ENCODE measurements around the gene MAMDC4. TPM values are rescaled to one million over a fixed set of nuclear protein-coding genes. Genes with fewer than 3 reads are reported as not detected.

MAMDC4 gene
- total and polyA plus RNA-seq, 2 of the 8 experiments (the other 6 are each of a cell fraction or from before 2014, with no cell fraction given), result 3.1 to 4.5 TPM

DNA sequence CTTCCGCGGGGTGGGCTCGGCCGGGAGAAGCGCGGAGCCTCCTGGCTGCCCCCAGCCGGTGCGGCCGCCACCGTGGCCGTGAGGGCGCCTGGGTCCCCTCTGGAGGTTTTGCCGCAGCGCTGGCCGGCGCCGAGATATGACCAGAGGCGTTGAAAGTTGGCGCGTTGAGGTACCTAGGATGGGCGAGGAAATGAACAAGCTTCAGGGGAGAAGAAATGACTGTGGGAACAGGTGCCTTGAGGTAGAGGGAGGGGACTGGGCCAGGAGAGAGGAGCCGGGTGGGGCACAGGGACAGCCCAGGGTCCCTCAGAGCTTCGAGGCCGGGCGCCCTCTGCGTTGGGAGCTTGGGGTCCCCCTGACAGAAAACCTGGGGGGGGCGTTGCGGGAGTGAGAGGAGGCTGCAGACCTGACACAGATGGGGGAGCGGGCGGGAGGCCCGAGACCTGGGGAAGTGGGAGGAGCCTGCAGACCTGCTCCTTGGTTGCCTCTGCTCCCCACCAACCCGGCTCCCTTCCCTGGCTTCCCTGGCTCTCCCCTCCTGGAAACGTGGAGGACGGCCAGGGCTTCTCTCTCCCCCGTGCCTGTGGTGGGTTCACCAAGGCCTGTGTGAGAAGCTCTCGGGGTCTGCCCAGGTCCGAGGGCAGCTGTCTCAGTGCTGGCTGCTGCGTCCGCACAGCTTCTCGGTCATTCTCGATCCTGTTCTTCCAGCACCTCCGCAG, 30.2 kb upstream of the MAMDC4 start (continued):
- TF ChIP-seq JUN (IDR thresholded peaks at IDR 0.05; ENCODE audit: low read depth, low read length) (no peak), YY1 (IDR thresholded peaks at IDR 0.05; ENCODE audit: low read depth, low read length) (no peak), ASH2L (IDR thresholded peaks at IDR 0.05; ENCODE audit: low read length) (no peak), CTBP2 (IDR thresholded peaks at IDR 0.05; ENCODE audit: borderline replicate concordance, insufficient read depth, insufficient read length, low read length) (no peak)

Measured in H1 (cell line).